Measurements from ENCODE around the gene ZNF324. TPM values are rescaled to one million over a fixed set of nuclear protein-coding genes. Genes with fewer than 3 reads are reported as not detected.

ZNF324 gene
- total RNA-seq, 1 experiment from 2014 or later: 12.7 TPM

DNA sequence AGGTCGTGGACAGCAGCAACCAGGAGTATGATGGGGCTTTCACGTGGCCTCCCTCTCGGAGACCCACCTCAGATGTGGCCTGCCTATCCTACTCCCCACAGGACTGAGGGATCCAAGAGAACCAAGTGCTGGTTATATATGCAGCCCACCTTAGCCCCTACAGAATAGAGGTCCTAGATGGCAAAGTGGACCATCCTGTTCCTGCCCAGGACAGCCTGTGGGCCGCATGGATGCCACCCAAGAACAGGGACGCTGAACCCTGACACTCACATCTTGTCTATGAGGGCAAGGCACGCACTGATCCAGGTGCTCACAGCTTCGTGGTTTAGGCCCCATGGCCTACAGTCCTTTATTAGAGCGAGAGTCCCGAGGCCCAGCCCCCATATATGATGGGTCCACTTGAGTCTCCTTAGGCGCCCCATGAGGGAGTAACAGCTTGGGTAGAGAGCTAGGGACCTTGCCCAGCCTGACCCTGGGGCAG, 46.4 kb downstream of the ZNF324 start:
- Histone ChIP-seq H3K27ac (ENCODE audit: insufficient read length, low read depth, low read length) (no peak overlapping the region), H2AFZ (ENCODE audit: low read length) (no peak overlapping the region)

More for the DNA sequence above, 46.4 kb downstream of the ZNF324 start:
- H2BK20ac ChIP-seq (ENCODE audit: low read depth, low read length, poor library complexity, severe bottlenecking): no peak overlapping the region
- no peaks in the 10 kb centered on the region for H3K9me3 ChIP-seq (ENCODE audit: control insufficient read depth, low read depth, low read length)
- TF ChIP-seq, protein P1, sequence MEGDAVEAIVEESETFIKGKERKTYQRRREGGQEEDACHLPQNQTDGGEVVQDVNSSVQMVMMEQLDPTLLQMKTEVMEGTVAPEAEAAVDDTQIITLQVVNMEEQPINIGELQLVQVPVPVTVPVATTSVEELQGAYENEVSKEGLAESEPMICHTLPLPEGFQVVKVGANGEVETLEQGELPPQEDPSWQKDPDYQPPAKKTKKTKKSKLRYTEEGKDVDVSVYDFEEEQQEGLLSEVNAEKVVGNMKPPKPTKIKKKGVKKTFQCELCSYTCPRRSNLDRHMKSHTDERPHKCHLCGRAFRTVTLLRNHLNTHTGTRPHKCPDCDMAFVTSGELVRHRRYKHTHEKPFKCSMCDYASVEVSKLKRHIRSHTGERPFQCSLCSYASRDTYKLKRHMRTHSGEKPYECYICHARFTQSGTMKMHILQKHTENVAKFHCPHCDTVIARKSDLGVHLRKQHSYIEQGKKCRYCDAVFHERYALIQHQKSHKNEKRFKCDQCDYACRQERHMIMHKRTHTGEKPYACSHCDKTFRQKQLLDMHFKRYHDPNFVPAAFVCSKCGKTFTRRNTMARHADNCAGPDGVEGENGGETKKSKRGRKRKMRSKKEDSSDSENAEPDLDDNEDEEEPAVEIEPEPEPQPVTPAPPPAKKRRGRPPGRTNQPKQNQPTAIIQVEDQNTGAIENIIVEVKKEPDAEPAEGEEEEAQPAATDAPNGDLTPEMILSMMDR (conservative IDR thresholded peaks at IDR 0.05): no peak
- H4K8ac ChIP-seq (replicated peaks; ENCODE audit: insufficient read length, low read depth, low read length): no peak overlapping the region
- H3K14ac ChIP-seq (ENCODE audit: insufficient read depth, low read length): no peak overlapping the region
- H2BK12ac ChIP-seq (ENCODE audit: insufficient read length, low read depth, low read length): no peak overlapping the region
- no CpG with 5 or more reads among the region's 10 CpGs for WGBS (ENCODE audit: extremely low coverage, insufficient read length, low lambda C conversion rate)
- no peak overlapping the region for H3K9ac ChIP-seq (ENCODE audit: extremely low read depth, insufficient read length, low read length)
- H3K4ac ChIP-seq (ENCODE audit: low read depth, low read length): no peak overlapping the region
- H3K4me1 ChIP-seq (ENCODE audit: insufficient read depth, low read length): no peaks in the 10 kb centered on the region
- H3K79me1 ChIP-seq (ENCODE audit: insufficient read depth, low read depth, low read length, poor library complexity, severe bottlenecking): no peaks in the 10 kb centered on the region
- no peak overlapping the region for H2AK5ac ChIP-seq (ENCODE audit: insufficient read length, low read length)
- Mint-ChIP-seq H3K27ac (no peak overlapping the region; a peak in 1 of 7 replicates), H3K27me3 (ENCODE audit: low read depth) (peaks cover 3% of the 10 kb centered on the region), H3K9me3 (no peaks in the 10 kb centered on the region), H3K4me3 (no peak overlapping the region; a peak in 1 of 5 replicates), H3K36me3 (ENCODE audit: insufficient read depth in 1 of 3, low read depth in 3 of 3) (peaks cover 9 to 19% (median 13%) of the 10 kb centered on the region in 3 experiments; a peak in 6 of 7 replicates), H3K4me1 (peaks cover 22 to 23% of the 10 kb centered on the region in 2 experiments)
- H3K4me2 ChIP-seq (ENCODE audit: insufficient read depth, insufficient read length, low read length): no peak overlapping the region
- no peak overlapping the region for H2BK120ac ChIP-seq (ENCODE audit: low read depth, low read length, poor library complexity, severe bottlenecking)
- H3K56ac ChIP-seq (ENCODE audit: insufficient read length, low read depth, low read length): no peak overlapping the region
- peaks cover 2% of the 10 kb centered on the region; the same call in 1 of the 2 replicates for H3K79me2 ChIP-seq (ENCODE audit: insufficient read depth, low read length)
- H3K27me3 ChIP-seq (ENCODE audit: insufficient read depth, low read length): no peaks in the 10 kb centered on the region
- H3K23me2 ChIP-seq (ENCODE audit: insufficient read length, low read depth, low read length, poor library complexity, severe bottlenecking): peaks cover 4% of the 10 kb centered on the region
- H3K18ac ChIP-seq (ENCODE audit: insufficient read length, low read depth, low read length): no peak overlapping the region
- H2BK5ac ChIP-seq (ENCODE audit: insufficient read length, low read length): no peak overlapping the region
- DNase-seq: no peak
- no peaks in the 10 kb centered on the region for H4K20me1 ChIP-seq (ENCODE audit: control insufficient read depth, insufficient read depth, insufficient read length)
- no peak overlapping the region for H3K23ac ChIP-seq (ENCODE audit: insufficient read length, low read depth, low read length)
- H4K91ac ChIP-seq (ENCODE audit: insufficient read length, low read depth, low read length): no peak overlapping the region
- H3T11ph ChIP-seq (ENCODE audit: low read length): no peak overlapping the region
- no peak overlapping the region for H4K5ac ChIP-seq (ENCODE audit: insufficient read length, low read depth, low read length)
- H2BK15ac ChIP-seq (ENCODE audit: low read depth, low read length): no peak overlapping the region

Data from H9 (cell line).